ENCODE data around the gene CDHR5. TPM values are rescaled to one million over a fixed set of nuclear protein-coding genes. Genes with fewer than 3 reads are reported as not detected.
"Not testable (repeated sequence)": the region's sequence is repeated elsewhere in the genome, so short reads cannot be mapped to it uniquely, and the experiment has no call there.

CDHR5 gene
- total RNA-seq, 1 experiment from 2014 or later = not detected

DNA sequence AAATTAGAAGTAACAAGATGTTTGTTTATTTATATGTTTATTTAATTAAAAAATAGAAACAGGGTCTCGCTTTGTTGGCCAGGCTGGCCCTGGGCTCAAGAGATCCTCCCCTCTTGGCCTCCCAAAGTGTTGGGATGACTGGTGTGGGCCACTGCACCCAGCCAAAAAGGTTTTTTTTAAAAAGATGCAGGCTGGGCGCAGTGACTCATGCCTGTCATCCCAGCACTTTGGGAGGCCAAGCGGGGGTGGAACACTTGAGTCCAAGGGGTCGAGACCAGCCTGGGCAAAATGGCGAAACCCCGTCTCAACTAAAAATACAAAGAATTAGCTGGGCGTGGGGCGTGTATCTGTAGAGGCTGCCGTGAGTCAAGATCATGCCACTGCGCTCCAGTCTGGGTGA, 25.7 kb upstream of the CDHR5 start:
- in situ Hi-C loops (cut with HindIII; ENCODE audit: low pct_unique_long_range_greater_than_20kb, low sequenced_read_pairs) = no loop called here
- DNase-seq (ENCODE audit: low read depth) = no peak

GRCh38 chr11:647672-648158, 23.0 kb upstream of the CDHR5 start:
- DNase-seq (ENCODE audit: low read depth); in situ Hi-C loops (cut with HindIII; ENCODE audit: low pct_unique_long_range_greater_than_20kb, low sequenced_read_pairs): not testable (repeated sequence)

GRCh38 chr11:646214-646613, 21.5 kb upstream of the CDHR5 start:
- in situ Hi-C loops (cut with HindIII; ENCODE audit: low pct_unique_long_range_greater_than_20kb, low sequenced_read_pairs) = no loop called here
- DNase-seq (ENCODE audit: low read depth) = no peak

DNA sequence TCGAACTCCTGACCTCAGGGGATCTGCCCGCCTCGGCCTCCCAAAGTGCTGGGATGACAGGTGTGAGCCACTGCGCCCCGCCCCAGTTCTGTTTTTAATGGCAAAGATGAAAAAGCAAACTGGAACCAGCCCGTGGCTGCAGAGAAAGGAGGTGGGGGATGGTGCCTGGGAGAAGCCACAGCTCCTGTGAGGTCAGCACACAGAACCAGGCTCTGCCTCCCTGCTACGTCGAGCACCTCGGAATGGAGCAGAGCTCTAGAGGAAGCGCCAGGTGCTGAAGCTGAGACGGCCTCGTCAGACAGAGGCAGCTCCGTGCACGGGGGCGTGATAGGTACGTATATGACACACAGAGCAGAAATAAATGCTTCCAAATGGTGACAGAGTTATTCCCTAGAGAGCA, 20.8 kb upstream of the CDHR5 start:
- in situ Hi-C loops (cut with HindIII; ENCODE audit: low pct_unique_long_range_greater_than_20kb, low sequenced_read_pairs) = no loop called here
- DNase-seq (ENCODE audit: low read depth) = no peak

DNA sequence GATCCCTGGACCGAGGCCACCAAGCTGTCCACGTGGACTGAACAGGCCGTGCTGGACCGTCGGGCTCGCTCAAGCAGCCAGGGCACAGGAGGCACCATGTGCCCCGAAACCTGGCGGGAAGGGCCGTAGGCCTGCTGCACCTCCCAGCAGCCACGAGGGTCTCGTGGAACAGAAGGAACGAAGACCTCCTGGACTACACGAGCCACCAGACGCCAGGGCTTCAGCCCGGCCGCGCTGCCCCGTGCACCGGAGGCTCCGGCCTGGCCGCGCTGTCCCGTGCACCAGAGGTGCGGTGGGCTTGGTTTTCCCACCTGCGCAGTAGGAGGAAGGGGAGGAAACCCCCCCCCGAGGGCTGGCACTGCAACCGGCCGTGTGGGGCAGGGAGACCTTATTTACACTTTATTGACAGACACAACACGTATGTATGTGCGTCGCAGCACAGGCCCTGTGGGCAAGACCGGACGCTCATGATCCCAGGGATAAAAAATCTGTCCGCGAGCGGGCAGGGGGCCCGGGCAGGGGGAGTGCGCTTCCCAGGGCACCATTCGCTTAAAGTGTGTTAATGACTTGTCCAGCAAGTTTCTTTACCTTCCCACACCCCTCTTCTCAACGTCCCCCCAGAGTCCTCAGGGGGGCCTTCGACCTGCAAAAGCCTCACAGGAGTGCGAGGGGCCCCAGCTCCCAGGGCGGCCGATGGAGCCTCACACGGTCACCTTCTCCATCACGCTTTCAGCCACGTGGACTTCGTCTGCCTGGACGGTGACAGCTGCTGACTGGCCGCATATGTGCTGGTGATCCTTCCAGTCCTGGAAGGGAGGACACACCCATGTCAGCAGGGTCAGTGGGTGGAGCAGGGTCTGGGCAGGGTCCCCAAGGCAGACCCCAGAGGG, 19.3 kb upstream of the CDHR5 start:
- in situ Hi-C loops (cut with HindIII; ENCODE audit: low pct_unique_long_range_greater_than_20kb, low sequenced_read_pairs) = no loop called here
- DNase-seq (ENCODE audit: low read depth) = no peak

DNA sequence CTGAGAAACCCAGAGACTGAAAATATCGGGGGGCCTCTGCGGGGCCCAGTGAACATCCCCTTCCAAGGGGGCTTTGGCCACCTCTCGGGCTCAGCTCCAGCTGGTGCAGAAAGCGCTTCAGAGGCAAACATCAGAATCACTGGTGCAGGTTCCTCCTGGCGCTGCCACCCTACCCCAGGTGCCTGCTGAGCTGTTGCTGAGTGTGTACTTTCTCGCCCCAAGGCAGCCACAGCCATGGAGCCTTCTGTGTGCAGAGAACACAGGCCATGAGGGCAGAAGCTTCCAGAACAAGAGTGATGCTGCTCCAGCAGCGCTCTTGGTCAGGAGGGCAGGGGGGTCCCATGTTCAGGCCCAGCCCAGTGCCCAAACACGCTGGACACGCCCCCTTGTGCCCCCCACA, 18.6 kb upstream of the CDHR5 start:
- in situ Hi-C loops (cut with HindIII; ENCODE audit: low pct_unique_long_range_greater_than_20kb, low sequenced_read_pairs) = no loop called here
- no peak for DNase-seq (ENCODE audit: low read depth)

DNA sequence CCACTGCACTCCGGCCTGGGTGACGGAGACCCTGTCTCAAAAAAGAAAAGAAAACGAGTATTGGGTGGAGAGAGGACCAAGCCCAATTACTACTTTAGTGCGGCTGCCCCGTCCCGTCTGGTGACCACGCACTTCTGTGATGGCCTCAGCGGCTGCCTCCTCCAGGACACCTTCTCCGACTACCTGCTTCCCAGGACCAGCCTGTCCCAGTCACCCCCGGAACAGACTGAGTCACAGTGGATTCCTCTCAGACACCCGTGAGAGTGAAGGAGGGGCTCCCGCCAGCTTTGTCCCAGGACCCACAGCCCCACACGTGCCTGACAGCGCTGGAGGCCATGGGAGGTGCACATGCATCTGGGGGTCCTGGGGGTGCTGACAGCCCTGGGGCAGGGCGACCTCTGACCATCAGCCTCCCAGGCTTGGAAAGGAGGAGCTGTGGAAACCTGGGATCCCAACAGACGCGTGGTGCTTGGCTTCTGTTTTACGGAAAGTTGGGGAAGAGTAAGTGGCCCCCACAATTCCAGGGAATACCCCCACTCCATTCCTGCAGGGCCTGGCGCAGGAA, 17.1 kb upstream of the CDHR5 start:
- DNase-seq (ENCODE audit: low read depth) = no peak
- in situ Hi-C loops (cut with HindIII; ENCODE audit: low pct_unique_long_range_greater_than_20kb, low sequenced_read_pairs) = no loop called here

- DNase-seq (ENCODE audit: low read depth) = no peak
- in situ Hi-C loops (cut with HindIII; ENCODE audit: low pct_unique_long_range_greater_than_20kb, low sequenced_read_pairs) = no loop called here
Observed at GRCh38 chr11:640021-640706, 15.4 kb upstream of the CDHR5 start.

DNA sequence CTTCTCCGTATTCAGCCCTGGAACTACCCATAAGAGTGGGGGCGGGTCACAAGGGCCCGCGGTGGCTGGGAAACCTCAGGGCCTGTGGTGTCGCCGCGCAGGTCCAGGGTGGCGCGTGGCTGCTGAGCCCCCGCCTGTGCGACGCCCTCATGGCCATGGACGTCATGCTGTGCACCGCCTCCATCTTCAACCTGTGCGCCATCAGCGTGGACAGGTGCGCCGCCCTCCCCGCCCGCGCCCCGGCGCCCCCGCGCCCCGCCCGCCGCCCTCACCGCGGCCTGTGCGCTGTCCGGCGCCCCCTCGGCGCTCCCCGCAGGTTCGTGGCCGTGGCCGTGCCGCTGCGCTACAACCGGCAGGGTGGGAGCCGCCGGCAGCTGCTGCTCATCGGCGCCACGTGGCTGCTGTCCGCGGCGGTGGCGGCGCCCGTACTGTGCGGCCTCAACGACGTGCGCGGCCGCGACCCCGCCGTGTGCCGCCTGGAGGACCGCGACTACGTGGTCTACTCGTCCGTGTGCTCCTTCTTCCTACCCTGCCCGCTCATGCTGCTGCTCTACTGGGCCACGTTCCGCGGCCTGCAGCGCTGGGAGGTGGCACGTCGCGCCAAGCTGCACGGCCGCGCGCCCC, 14.7 kb upstream of the CDHR5 start:
- in situ Hi-C loops (cut with HindIII; ENCODE audit: low pct_unique_long_range_greater_than_20kb, low sequenced_read_pairs) = no loop called here

DNA sequence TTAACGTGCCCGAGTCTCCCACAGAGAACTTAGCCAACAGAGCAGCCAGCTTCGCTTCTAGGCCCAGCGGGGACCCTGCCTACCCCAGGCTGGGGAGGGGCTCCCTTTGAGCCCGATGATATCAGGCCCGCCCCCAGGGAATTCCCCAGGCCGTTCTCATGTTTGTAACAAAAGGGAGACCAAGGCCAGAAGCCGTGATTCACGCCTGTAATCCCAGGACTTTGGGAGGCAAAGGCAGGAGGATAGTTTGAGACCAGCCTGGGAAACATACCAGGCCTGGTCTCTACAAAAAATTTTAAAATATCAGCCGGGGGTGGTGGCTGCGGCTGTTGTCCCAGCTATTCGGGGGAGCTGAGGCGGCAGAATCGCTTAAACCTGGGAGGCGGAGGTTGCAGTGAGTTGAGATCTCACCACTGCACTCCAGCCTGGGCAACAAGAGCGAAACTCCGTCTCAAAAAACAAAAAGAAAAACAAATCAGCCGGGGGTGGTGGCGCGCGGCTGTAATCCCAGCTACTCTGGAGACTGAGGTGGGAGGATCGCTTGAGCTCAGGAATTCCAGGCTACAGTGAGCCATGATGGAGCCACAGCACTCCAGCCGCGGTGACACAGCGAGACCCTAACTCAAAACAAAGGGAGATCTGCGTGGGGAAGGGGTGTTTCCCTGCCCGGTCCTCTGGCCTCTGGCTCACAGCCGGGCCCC, 14.0 kb upstream of the CDHR5 start:
- no peak for DNase-seq (ENCODE audit: low read depth)
- in situ Hi-C loops (cut with HindIII; ENCODE audit: low pct_unique_long_range_greater_than_20kb, low sequenced_read_pairs) = no loop called here

More for the DNA sequence above, 14.7 kb upstream of the CDHR5 start:
- DNase-seq (ENCODE audit: low read depth) = no peak

DNA sequence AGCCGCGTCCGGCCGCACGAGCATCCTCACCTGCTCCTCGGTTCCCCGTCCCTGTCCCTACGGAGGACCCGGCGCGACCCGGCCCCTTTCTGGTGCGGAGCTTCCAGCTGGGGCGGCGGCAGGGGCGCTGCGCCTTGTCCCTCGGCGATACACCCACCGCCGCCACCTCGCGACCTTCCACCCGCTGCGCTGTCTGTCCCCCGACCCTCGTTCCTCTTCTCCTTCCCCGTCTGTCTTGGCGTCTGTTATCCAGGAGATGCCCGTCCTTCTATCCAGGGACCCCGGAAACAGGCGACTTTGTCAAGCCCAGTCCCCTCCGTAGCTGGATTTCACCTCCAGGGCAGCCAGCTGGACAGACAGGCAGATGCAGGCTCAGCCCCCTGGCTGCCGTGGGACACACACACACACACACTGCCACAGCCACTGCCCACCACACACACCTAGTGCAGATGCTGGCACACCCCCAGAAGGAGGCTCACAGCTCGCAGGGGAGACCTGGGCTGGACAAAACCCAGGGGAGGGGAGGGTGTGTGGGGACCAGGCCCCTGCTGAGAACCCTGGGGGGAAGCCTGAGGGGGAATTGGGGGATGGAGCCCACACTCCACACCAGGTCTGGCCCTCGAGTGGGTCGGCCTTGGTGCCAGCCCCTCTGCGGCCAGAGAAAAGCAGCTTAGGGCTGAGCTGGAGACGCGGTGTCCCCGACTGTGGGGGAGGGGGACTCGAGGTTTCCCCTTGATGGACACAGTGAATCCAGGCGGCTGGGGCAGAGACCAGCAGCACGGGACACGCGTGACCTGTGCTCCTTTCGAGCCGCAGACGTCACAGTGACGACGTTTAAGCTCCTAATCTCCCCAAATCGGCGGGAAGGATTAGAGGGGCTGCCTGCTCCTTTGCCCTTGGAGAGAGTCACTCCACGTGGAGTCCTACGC, 13.1 kb upstream of the CDHR5 start:
- no peak for DNase-seq (ENCODE audit: low read depth)
- in situ Hi-C loops (cut with HindIII; ENCODE audit: low pct_unique_long_range_greater_than_20kb, low sequenced_read_pairs) = no loop called here

DNA sequence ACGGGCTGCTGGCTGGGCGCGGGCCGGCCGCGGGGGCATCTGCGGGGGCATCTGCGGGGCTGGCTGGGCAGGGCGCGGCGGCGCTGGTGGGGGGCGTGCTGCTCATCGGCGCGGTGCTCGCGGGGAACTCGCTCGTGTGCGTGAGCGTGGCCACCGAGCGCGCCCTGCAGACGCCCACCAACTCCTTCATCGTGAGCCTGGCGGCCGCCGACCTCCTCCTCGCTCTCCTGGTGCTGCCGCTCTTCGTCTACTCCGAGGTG, 12.5 kb upstream of the CDHR5 start:
- no peak for DNase-seq (ENCODE audit: low read depth)
- in situ Hi-C loops (cut with HindIII; ENCODE audit: low pct_unique_long_range_greater_than_20kb, low sequenced_read_pairs) = no loop called here

GRCh38 chr11:636511-637332, 12.0 kb upstream of the CDHR5 start, which contains the start of gene DRD4:
DRD4 (plus strand) TSS chr11:637269; CDS start chr11:637305, 36 bp downstream.
- in situ Hi-C loops (cut with HindIII; ENCODE audit: low pct_unique_long_range_greater_than_20kb, low sequenced_read_pairs) = no loop called here
- DNase-seq (ENCODE audit: low read depth) = no peak

DNA sequence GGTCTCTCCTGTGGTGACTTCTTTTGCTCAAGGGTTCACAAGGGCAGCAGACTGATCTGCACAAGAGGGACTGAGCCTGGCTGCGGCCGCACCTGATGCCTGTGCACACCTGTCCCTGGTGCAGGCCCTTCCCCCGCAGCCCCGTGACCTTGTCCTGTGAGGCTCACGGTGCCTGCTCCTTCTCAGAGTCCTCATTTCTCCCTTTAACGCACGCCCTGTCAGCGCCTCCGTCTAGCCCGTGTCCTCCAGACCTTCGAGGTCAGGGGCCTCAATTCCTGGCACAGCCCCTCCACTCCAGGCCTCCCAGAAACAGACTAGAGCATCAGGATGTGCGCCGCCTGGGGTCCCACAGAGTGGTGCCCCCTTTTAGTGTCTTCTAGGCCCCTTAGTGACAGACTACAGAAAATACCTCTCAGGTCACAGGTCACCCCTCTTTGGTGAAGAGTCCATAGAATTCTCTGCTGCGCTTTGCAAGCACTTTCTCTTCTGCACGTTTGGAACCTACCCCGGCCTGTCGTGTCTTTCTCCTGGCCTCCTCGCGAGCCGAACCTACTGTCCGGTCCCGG, 11.3 kb upstream of the CDHR5 start:
- DNase-seq (ENCODE audit: low read depth) = no peak
- in situ Hi-C loops (cut with HindIII; ENCODE audit: low pct_unique_long_range_greater_than_20kb, low sequenced_read_pairs) = no loop called here

GRCh38 chr11:630871-631270, 6.1 kb upstream of the CDHR5 start:
- DNase-seq (ENCODE audit: low read depth) = no peak
- in situ Hi-C loops (cut with HindIII; ENCODE audit: low pct_unique_long_range_greater_than_20kb, low sequenced_read_pairs) = no loop called here

GRCh38 chr11:629237-629583, 4.5 kb upstream of the CDHR5 start:
- in situ Hi-C loops (cut with HindIII; ENCODE audit: low pct_unique_long_range_greater_than_20kb, low sequenced_read_pairs) = no loop called here
- DNase-seq (ENCODE audit: low read depth) = no peak
